ENCODE results near the gene EYA4. TPM values are rescaled to one million over a fixed set of nuclear protein-coding genes. Genes with fewer than 3 reads are reported as not detected.

EYA4 gene
- total and polyA plus RNA-seq, 5 donors from 2014 or later, result not detected

GRCh38 chr6:133257545-133258105 is 16.5 kb downstream of the EYA4 start:
- Histone ChIP-seq H3K4me3 (ENCODE audit: low read depth, low read length) (no peak overlapping the region), H3K27me3 (ENCODE audit: control insufficient read depth, insufficient read depth, low read length) (no peaks in the 10 kb centered on the region), H3K27ac (ENCODE audit: insufficient read depth, low read length, poor library complexity, severe bottlenecking) (no peak overlapping the region), H3K4me1 (ENCODE audit: control insufficient read depth, insufficient read depth, low read length, poor library complexity, severe bottlenecking) (no peaks in the 10 kb centered on the region), H3K9me3 (ENCODE audit: control insufficient read depth in 2 of 2, low read length in 2 of 2) (no peaks in the 10 kb centered on the region), H3K36me3 (ENCODE audit: control insufficient read depth, insufficient read depth, low read length) (no peaks in the 10 kb centered on the region)
- no peak for ATAC-seq (ENCODE audit: low read depth in 2 of 2)
- H3K4me3 Mint-ChIP-seq, result no peak overlapping the region
- no peaks in the 10 kb centered on the region for H3K4me1 Mint-ChIP-seq
- H3K36me3 Mint-ChIP-seq, result no peaks in the 10 kb centered on the region
- no peak overlapping the region for H3K27ac Mint-ChIP-seq
- no peak for DNase-seq
- no peaks in the 10 kb centered on the region for H3K27me3 Mint-ChIP-seq
- peaks cover 0 to 2% (median 0%) of the 10 kb centered on the region in 7 donors for H3K9me3 Mint-ChIP-seq

- H3K4me1 Mint-ChIP-seq, result no peaks in the 10 kb centered on the region
- no peaks in the 10 kb centered on the region for H3K27me3 ChIP-seq (ENCODE audit: control insufficient read depth, insufficient read depth, low read length)
- H3K36me3 ChIP-seq (ENCODE audit: control insufficient read depth, insufficient read depth, low read length), result no peaks in the 10 kb centered on the region
- DNase-seq (no peak), ATAC-seq (ENCODE audit: low read depth in 2 of 2) (no peak)
- H3K27ac ChIP-seq (ENCODE audit: insufficient read depth, low read length, poor library complexity, severe bottlenecking), result no peak overlapping the region
- H3K27me3 Mint-ChIP-seq, result no peaks in the 10 kb centered on the region
- H3K9me3 Mint-ChIP-seq, result peaks cover 0 to 3% (median 0%) of the 10 kb centered on the region in 7 donors
- no peaks in the 10 kb centered on the region for H3K4me1 ChIP-seq (ENCODE audit: control insufficient read depth, insufficient read depth, low read length, poor library complexity, severe bottlenecking)
- no peak overlapping the region for H3K4me3 ChIP-seq (ENCODE audit: low read depth, low read length)
- no peaks in the 10 kb centered on the region for H3K9me3 ChIP-seq (ENCODE audit: control insufficient read depth in 2 of 2, low read length in 2 of 2)
- H3K27ac Mint-ChIP-seq, result no peak overlapping the region
- no peak overlapping the region for H3K4me3 Mint-ChIP-seq
- H3K36me3 Mint-ChIP-seq, result no peaks in the 10 kb centered on the region
These were observed 18.4 kb downstream of the EYA4 start for GRCh38 chr6:133259561-133259960.

GRCh38 chr6:133262804-133263203 is 21.6 kb downstream of the EYA4 start:
- Histone ChIP-seq H3K27ac (ENCODE audit: insufficient read depth, low read length, poor library complexity, severe bottlenecking) (no peak overlapping the region), H3K36me3 (ENCODE audit: control insufficient read depth, insufficient read depth, low read length) (no peaks in the 10 kb centered on the region), H3K27me3 (ENCODE audit: control insufficient read depth, insufficient read depth, low read length) (no peaks in the 10 kb centered on the region), H3K9me3 (ENCODE audit: control insufficient read depth in 2 of 2, low read length in 2 of 2) (no peaks in the 10 kb centered on the region), H3K4me3 (ENCODE audit: low read depth, low read length) (no peak overlapping the region), H3K4me1 (ENCODE audit: control insufficient read depth, insufficient read depth, low read length, poor library complexity, severe bottlenecking) (no peaks in the 10 kb centered on the region)
- DNase-seq, result no peak
- ATAC-seq (ENCODE audit: low read depth in 2 of 2), result no peak
- H3K36me3 Mint-ChIP-seq, result no peaks in the 10 kb centered on the region
- peaks cover 0 to 3% (median 0%) of the 10 kb centered on the region in 7 donors for H3K9me3 Mint-ChIP-seq
- H3K27me3 Mint-ChIP-seq, result no peaks in the 10 kb centered on the region
- H3K27ac Mint-ChIP-seq, result no peak overlapping the region
- no peaks in the 10 kb centered on the region for H3K4me1 Mint-ChIP-seq
- H3K4me3 Mint-ChIP-seq, result no peak overlapping the region

- Histone ChIP-seq H3K4me1 (ENCODE audit: control insufficient read depth, insufficient read depth, low read length, poor library complexity, severe bottlenecking) (no peaks in the 10 kb centered on the region), H3K36me3 (ENCODE audit: control insufficient read depth, insufficient read depth, low read length) (no peaks in the 10 kb centered on the region), H3K27me3 (ENCODE audit: control insufficient read depth, insufficient read depth, low read length) (no peaks in the 10 kb centered on the region), H3K27ac (ENCODE audit: insufficient read depth, low read length, poor library complexity, severe bottlenecking) (no peak overlapping the region), H3K9me3 (ENCODE audit: control insufficient read depth in 2 of 2, low read length in 2 of 2) (no peaks in the 10 kb centered on the region), H3K4me3 (ENCODE audit: low read depth, low read length) (no peak overlapping the region)
- H3K4me3 Mint-ChIP-seq, result no peak overlapping the region
- no peaks in the 10 kb centered on the region for H3K4me1 Mint-ChIP-seq
- ATAC-seq (ENCODE audit: low read depth in 2 of 2) (no peak), DNase-seq (no peak)
- no peaks in the 10 kb centered on the region for H3K27me3 Mint-ChIP-seq
- no peak overlapping the region for H3K27ac Mint-ChIP-seq
- H3K9me3 Mint-ChIP-seq, result peaks cover 0 to 6% (median 0%) of the 10 kb centered on the region in 7 donors
- no peaks in the 10 kb centered on the region for H3K36me3 Mint-ChIP-seq
These were observed 23.9 kb downstream of the EYA4 start for GRCh38 chr6:133265066-133265465.

- Mint-ChIP-seq H3K4me1 (no peaks in the 10 kb centered on the region), H3K27ac (no peak overlapping the region), H3K36me3 (no peaks in the 10 kb centered on the region), H3K9me3 (peaks cover 0 to 6% (median 0%) of the 10 kb centered on the region in 7 donors), H3K27me3 (no peaks in the 10 kb centered on the region), H3K4me3 (no peak overlapping the region)
- Histone ChIP-seq H3K27me3 (ENCODE audit: control insufficient read depth, insufficient read depth, low read length) (no peaks in the 10 kb centered on the region), H3K27ac (ENCODE audit: insufficient read depth, low read length, poor library complexity, severe bottlenecking) (no peak overlapping the region), H3K9me3 (ENCODE audit: control insufficient read depth in 2 of 2, low read length in 2 of 2) (no peaks in the 10 kb centered on the region), H3K36me3 (ENCODE audit: control insufficient read depth, insufficient read depth, low read length) (no peaks in the 10 kb centered on the region), H3K4me1 (ENCODE audit: control insufficient read depth, insufficient read depth, low read length, poor library complexity, severe bottlenecking) (no peaks in the 10 kb centered on the region), H3K4me3 (ENCODE audit: low read depth, low read length) (no peak overlapping the region)
- no peak for DNase-seq
- ATAC-seq (ENCODE audit: low read depth in 2 of 2), result no peak
These were observed 25.0 kb downstream of the EYA4 start for GRCh38 chr6:133266186-133266585.

- DNase-seq (no peak), ATAC-seq (ENCODE audit: low read depth in 2 of 2) (no peak)
- H3K9me3 ChIP-seq (ENCODE audit: control insufficient read depth in 2 of 2, low read length in 2 of 2), result no peaks in the 10 kb centered on the region
- Mint-ChIP-seq H3K36me3 (no peaks in the 10 kb centered on the region), H3K27me3 (no peaks in the 10 kb centered on the region), H3K4me3 (no peak overlapping the region), H3K4me1 (no peaks in the 10 kb centered on the region), H3K9me3 (peaks cover 0 to 3% (median 0%) of the 10 kb centered on the region in 7 donors), H3K27ac (no peak overlapping the region)
- no peaks in the 10 kb centered on the region for H3K27me3 ChIP-seq (ENCODE audit: control insufficient read depth, insufficient read depth, low read length)
- H3K36me3 ChIP-seq (ENCODE audit: control insufficient read depth, insufficient read depth, low read length), result no peaks in the 10 kb centered on the region
- no peak overlapping the region for H3K27ac ChIP-seq (ENCODE audit: insufficient read depth, low read length, poor library complexity, severe bottlenecking)
- H3K4me3 ChIP-seq (ENCODE audit: low read depth, low read length), result no peak overlapping the region
- no peaks in the 10 kb centered on the region for H3K4me1 ChIP-seq (ENCODE audit: control insufficient read depth, insufficient read depth, low read length, poor library complexity, severe bottlenecking)
These were observed 27.5 kb downstream of the EYA4 start for GRCh38 chr6:133268621-133269020.

- Histone ChIP-seq H3K27ac (ENCODE audit: insufficient read depth, low read length, poor library complexity, severe bottlenecking) (no peak overlapping the region), H3K9me3 (ENCODE audit: control insufficient read depth in 2 of 2, low read length in 2 of 2) (no peaks in the 10 kb centered on the region), H3K27me3 (ENCODE audit: control insufficient read depth, insufficient read depth, low read length) (no peaks in the 10 kb centered on the region), H3K4me1 (ENCODE audit: control insufficient read depth, insufficient read depth, low read length, poor library complexity, severe bottlenecking) (no peaks in the 10 kb centered on the region), H3K4me3 (ENCODE audit: low read depth, low read length) (no peak overlapping the region), H3K36me3 (ENCODE audit: control insufficient read depth, insufficient read depth, low read length) (no peaks in the 10 kb centered on the region)
- Mint-ChIP-seq H3K36me3 (no peaks in the 10 kb centered on the region), H3K27me3 (no peaks in the 10 kb centered on the region), H3K27ac (no peak overlapping the region), H3K4me1 (no peaks in the 10 kb centered on the region), H3K4me3 (no peak overlapping the region), H3K9me3 (no peaks in the 10 kb centered on the region)
- ATAC-seq (ENCODE audit: low read depth in 2 of 2), result no peak
- no peak for DNase-seq
These were observed 33.7 kb downstream of the EYA4 start for GRCh38 chr6:133274813-133275212.

- no peaks in the 10 kb centered on the region for H3K36me3 Mint-ChIP-seq
These were observed 34.1 kb downstream of the EYA4 start for GRCh38 chr6:133275213-133275612.

More at GRCh38 chr6:133275213-133275612, 34.1 kb downstream of the EYA4 start:
- H3K27me3 Mint-ChIP-seq, result no peaks in the 10 kb centered on the region
- H3K4me1 Mint-ChIP-seq, result no peaks in the 10 kb centered on the region
- Histone ChIP-seq H3K27me3 (ENCODE audit: control insufficient read depth, insufficient read depth, low read length) (no peaks in the 10 kb centered on the region), H3K27ac (ENCODE audit: insufficient read depth, low read length, poor library complexity, severe bottlenecking) (no peak overlapping the region), H3K9me3 (ENCODE audit: control insufficient read depth in 2 of 2, low read length in 2 of 2) (no peaks in the 10 kb centered on the region), H3K4me3 (ENCODE audit: low read depth, low read length) (no peak overlapping the region), H3K36me3 (ENCODE audit: control insufficient read depth, insufficient read depth, low read length) (no peaks in the 10 kb centered on the region), H3K4me1 (ENCODE audit: control insufficient read depth, insufficient read depth, low read length, poor library complexity, severe bottlenecking) (no peaks in the 10 kb centered on the region)
- ATAC-seq (ENCODE audit: low read depth in 2 of 2), result no peak
- no peaks in the 10 kb centered on the region for H3K9me3 Mint-ChIP-seq
- no peak overlapping the region for H3K4me3 Mint-ChIP-seq
- no peak for DNase-seq
- no peak overlapping the region for H3K27ac Mint-ChIP-seq
